K562 (cell line): ENCODE data around the gene ACOT7. TPM values are rescaled to one million over a fixed set of nuclear protein-coding genes. Genes with fewer than 3 reads are reported as not detected.

Experiments
- CEBPG ChIP-seq, 3 experiments: fragments of 200-800 bp in 1 of 3; sonication (Bioruptor generic) in 1 of 3; sonication (generic) in 1 of 3; formaldehyde crosslinking in 1 of 3; IDR thresholded peaks in 2 of 3; conservative IDR thresholded peaks in 1 of 3; 2 replicates each; pipeline versions ENCODE4 v1.6.1 to v1.8.0; 2016 to 2022; ENCODE audit warnings: missing compliant biosample characterization in 2 of 3, missing genetic modification characterization in 2 of 3, mild to moderate bottlenecking in 1 of 3, missing genetic modification reagents in 1 of 3
- CREB3L1 ChIP-seq: fragments of 450-650 bp; IDR thresholded peaks from 2 replicates; pipeline ENCODE4 v1.6.1; 2014; ENCODE audit warnings: low read depth, mild to moderate bottlenecking, moderate library complexity, borderline replicate concordance
- ETV1 ChIP-seq: fragments of 450-650 bp; conservative IDR thresholded peaks from 2 replicates; pipeline ENCODE4 v1.6.1; 2016; ENCODE audit warnings: missing genetic modification characterization, control low read depth, low read depth, missing compliant biosample characterization
- FOSL1 ChIP-seq: fragments of 200-800 bp; sonication (Bioruptor generic); conservative IDR thresholded peaks from 2 replicates; pipeline ENCODE4 v1.6.1; 2016; ENCODE audit warnings: missing genetic modification characterization, missing compliant biosample characterization
- FOXJ2 ChIP-seq: fragments of 200-800 bp; sonication (Bioruptor generic); IDR thresholded peaks from 2 replicates; pipeline ENCODE4 v1.6.1; 2016; ENCODE audit warnings: missing genetic modification characterization, missing compliant biosample characterization
- FOXK2 ChIP-seq, 2 experiments: fragments of 450-650 bp; IDR thresholded peaks in 1 of 2; conservative IDR thresholded peaks in 1 of 2; 2 replicates each; pipeline ENCODE4 v1.6.1; 2016; ENCODE audit warnings: low read depth in 2 of 2, mild to moderate bottlenecking in 1 of 2
- MGA ChIP-seq: fragments of 450-650 bp; IDR thresholded peaks from 2 replicates; pipeline ENCODE4 v1.6.1; 2016; ENCODE audit warnings: mild to moderate bottlenecking, moderate library complexity
- MITF ChIP-seq: IDR thresholded peaks from 2 replicates; pipeline ENCODE4 v1.6.1; 2014; ENCODE audit warnings: antibody characterized with exemption
- XRCC4 ChIP-seq: IDR thresholded peaks from one replicate; pipeline ENCODE4 v1.6.1; 2011; ENCODE audit not compliant: insufficient read depth, insufficient read length; ENCODE audit errors: extremely low read depth
- polyA plus RNA-seq, 8 experiments: library from polyadenylated mRNA; depleted of rRNA in 4 of 8; stranded (reverse) in 5 of 8; unstranded in 3 of 8; fragments of >200 nt; fragmentation: Nextera tagmentation in 2 of 8; fragmentation: Illumina TruSeq in 1 of 8; extraction: Ambion mirVana in 2 of 8; extraction: Trizol in 1 of 8; gene quantifications; 2 replicates each; pipeline versions ENCODE4 v1.2.1 to v1.2.3, GENCODE V29; 2011 to 2014; ENCODE audit warnings: inconsistent platforms in 1 of 8, missing spikeins in 1 of 8
- total RNA-seq, 7 experiments: library from RNA; depleted of rRNA in 6 of 7; stranded (reverse); fragments of >200 nt in 6 of 7; fragmentation: Illumina TruSeq in 2 of 7; extraction: Trizol in 2 of 7; gene quantifications; 2 replicates each; pipeline versions ENCODE4 v1.2.1 to v1.2.3, GENCODE V29; 2011 to 2021; ENCODE audit warnings: low replicate concordance in 1 of 7

The ACOT7 gene
- total and polyA plus RNA-seq, 9 of the 15 experiments (the other 6 are each of a cell fraction or from before 2014, with no cell fraction given) = 7.0 to 92.6 (median 37.2) TPM

- TF ChIP-seq MGA (peak; percentile 76), MITF (no peak), ETV1 (0 out of 2 replicates have a peak, but pooled peaks have one; percentile 18), FOXJ2 (tag) (0 out of 2 replicates have a peak, but pooled peaks have one; percentile 23), CREB3L1 (peak; percentile 36; the same call in 1 of the 2 replicates), FOSL1 (tag) (0 out of 2 replicates have a peak, but pooled peaks have one; percentile 22), CEBPG (CRISPR knock-in tag; IDR thresholded peaks at IDR 0.05) (no peak), CEBPG (tag; conservative IDR thresholded peaks at IDR 0.05 in 1 of 2, IDR thresholded peaks at IDR 0.05 in 1 of 2) (peak in 1 of 2 experiments; percentile 75; a peak in 2 of 4 replicates), FOXK2 (conservative IDR thresholded peaks at IDR 0.05 in 1 of 2, IDR thresholded peaks at IDR 0.05 in 1 of 2; ENCODE audit: low read depth in 2 of 2) (peak in 1 of 2 experiments; percentile 16; a peak in 1 of 4 replicates), XRCC4 (no peak)
Measured at GRCh38 chr1:6359216-6360116, 34.1 kb downstream of the ACOT7 start (continued).
